Prostate gland (tissue), 2 donors: ENCODE measurements around the gene MYO5C.

Source experiments
- CTCF ChIP-seq, 4 experiments: fragments of 200-600 bp in 2 of 4; fragments of 450-650 bp in 2 of 4; sonication (generic) in 2 of 4; IDR thresholded peaks; 1 replicate in 3 of 4; 2 replicates in 1 of 4; pipeline ENCODE4 v1.5.1; 2016 to 2019; ENCODE audit warnings: antibody characterized with exemption in 4 of 4, mild to moderate bottlenecking in 2 of 4, moderate library complexity in 2 of 4
- POLR2A ChIP-seq: fragments of 450-650 bp; IDR thresholded peaks from one replicate; pipeline ENCODE4 v1.6.1; 2016; ENCODE audit warnings: antibody characterized with exemption, mild to moderate bottlenecking
- POLR2AphosphoS5 ChIP-seq: sonication (generic); formaldehyde crosslinking; IDR thresholded peaks from one replicate; pipeline ENCODE4 v1.6.1; 2017; ENCODE audit warnings: antibody characterized with exemption

- TF ChIP-seq CTCF (IDR thresholded peaks at IDR 0.05) (no peak), POLR2A (no peak), POLR2AphosphoS5 (no peak)
Observed at GRCh38 chr15:52200831-52201365, 94.7 kb downstream of the MYO5C start.
